Ishikawa (cell line): ENCODE measurements around the gene KIFC3.

Experiments used
- EP300 ChIP-seq: IDR thresholded peaks from 2 replicates; pipeline ENCODE4 v1.6.1; 2012; ENCODE audit warnings: borderline replicate concordance
- NFIC ChIP-seq: IDR thresholded peaks from 2 replicates; pipeline ENCODE4 v1.6.1; 2012
- RAD21 ChIP-seq: IDR thresholded peaks from 2 replicates; pipeline ENCODE4 v1.6.1; 2012; ENCODE audit warnings: low read depth
- TCF12 ChIP-seq: IDR thresholded peaks from 2 replicates; pipeline ENCODE4 v1.6.1; 2012; ENCODE audit warnings: low read depth
- TEAD4 ChIP-seq: IDR thresholded peaks from 2 replicates; pipeline ENCODE4 v1.6.1; 2012

- no peak for TF ChIP-seq EP300
- no peak for TF ChIP-seq RAD21
- no peak for TF ChIP-seq TEAD4
- TF ChIP-seq NFIC: no peak
- no peak for TF ChIP-seq TCF12
These were observed 35.2 kb upstream of the KIFC3 start for GRCh38 chr16:57837305-57838125.
